ENCODE results near the gene PSMA3.

- TF ChIP-seq CHD2 (IDR thresholded peaks at IDR 0.05; ENCODE audit: low read length) = no peak
- no peak for TF ChIP-seq CTCF (IDR thresholded peaks at IDR 0.05; ENCODE audit: control extremely low read depth in 1 of 3, insufficient read depth in 1 of 3, low read depth in 1 of 3, low read length in 3 of 3)
- TF ChIP-seq MAFK (IDR thresholded peaks at IDR 0.05; ENCODE audit: low read depth, low read length) = no peak
- TF ChIP-seq POLR2AphosphoS5 (IDR thresholded peaks at IDR 0.05; ENCODE audit: low read depth, low read length) = no peak
- no peak for TF ChIP-seq POLR2A (IDR thresholded peaks at IDR 0.05; ENCODE audit: control extremely low read depth in 1 of 2, low read depth in 2 of 2, low read length in 2 of 2)
- TF ChIP-seq GABPA (IDR thresholded peaks at IDR 0.05; ENCODE audit: borderline replicate concordance, insufficient read depth, low read length) = no peak
- no peak for TF ChIP-seq PHF8 (conservative IDR thresholded peaks at IDR 0.05; ENCODE audit: low read depth, low read length)
- TF ChIP-seq TAF1 (IDR thresholded peaks at IDR 0.05; ENCODE audit: low read depth, low read length) = no peak
- no peak for TF ChIP-seq USF2 (IDR thresholded peaks at IDR 0.05; ENCODE audit: low read length)
Measured at GRCh38 chr14:58313699-58314098, 69.1 kb downstream of the PSMA3 start.
